K562 (cell line): ENCODE measurements around the gene ANKRD23. TPM values are rescaled to one million over a fixed set of nuclear protein-coding genes. Genes with fewer than 3 reads are reported as not detected.

Experiments
- BHLHE40 ChIP-seq: IDR thresholded peaks from 2 replicates; pipeline ENCODE4 v1.6.1; 2011; ENCODE audit warnings: low read length, improper control_type of control experiment
- CTCF ChIP-seq, 3 experiments: IDR thresholded peaks in 2 of 3; conservative IDR thresholded peaks in 1 of 3; 2 replicates each; pipeline ENCODE4 v1.5.1; 2011 to 2012; ENCODE audit warnings: low read length in 3 of 3, mild to moderate bottlenecking in 3 of 3, control low read depth in 2 of 3, improper control_type of control experiment in 1 of 3, inconsistent platforms in 1 of 3, low read depth in 1 of 3, mixed read lengths in 1 of 3, moderate library complexity in 1 of 3; ENCODE audit not compliant: insufficient read depth in 2 of 3
- GATA2 ChIP-seq: sonication (generic); formaldehyde crosslinking; IDR thresholded peaks from 2 replicates; pipeline ENCODE4 v1.4.0; 2020; ENCODE audit warnings: mild to moderate bottlenecking, missing genetic modification reagents
- MYC ChIP-seq, 2 experiments: fragments of 250-450 bp in 1 of 2; sonication (Bioruptor Pico) in 1 of 2; IDR thresholded peaks; 2 replicates each; pipeline versions ENCODE4 v1.5.1 to v1.6.1; 2012 to 2021; ENCODE audit warnings: low read depth in 2 of 2, borderline replicate concordance in 1 of 2, improper control_type of control experiment in 1 of 2, low read length in 1 of 2, mild to moderate bottlenecking in 1 of 2, moderate library complexity in 1 of 2
- NFIC ChIP-seq: fragments of 450-650 bp; IDR thresholded peaks from 2 replicates; pipeline ENCODE4 v1.6.1; 2017; ENCODE audit warnings: mild to moderate bottlenecking, inconsistent platforms
- REST ChIP-seq, 2 experiments: fragments of 450-650 bp; formaldehyde crosslinking in 1 of 2; IDR thresholded peaks; 2 replicates each; pipeline versions ENCODE4 v1.4.0 to v1.6.1; 2014 to 2020; ENCODE audit warnings: mild to moderate bottlenecking in 2 of 2, borderline replicate concordance in 1 of 2, low read depth in 1 of 2
- ZBTB33 ChIP-seq: sonication (generic); formaldehyde crosslinking; IDR thresholded peaks from 2 replicates; pipeline ENCODE4 v1.8.1; 2023; ENCODE audit warnings: mild to moderate bottlenecking, missing genetic modification reagents
- ZNF696 ChIP-seq: fragments of 250-450 bp; sonication (Bioruptor Pico); conservative IDR thresholded peaks from 2 replicates; pipeline ENCODE4 v1.4.0; 2020; ENCODE audit warnings: mild to moderate bottlenecking, moderate library complexity
- polyA plus RNA-seq, 8 experiments: library from polyadenylated mRNA; depleted of rRNA in 4 of 8; stranded (reverse) in 5 of 8; unstranded in 3 of 8; fragments of >200 nt; fragmentation: Nextera tagmentation in 2 of 8; fragmentation: Illumina TruSeq in 1 of 8; extraction: Ambion mirVana in 2 of 8; extraction: Trizol in 1 of 8; gene quantifications; 2 replicates each; pipeline versions ENCODE4 v1.2.1 to v1.2.3, GENCODE V29; 2011 to 2014; ENCODE audit warnings: inconsistent platforms in 1 of 8, missing spikeins in 1 of 8
- total RNA-seq, 7 experiments: library from RNA; depleted of rRNA in 6 of 7; stranded (reverse); fragments of >200 nt in 6 of 7; fragmentation: Illumina TruSeq in 2 of 7; extraction: Trizol in 2 of 7; gene quantifications; 2 replicates each; pipeline versions ENCODE4 v1.2.1 to v1.2.3, GENCODE V29; 2011 to 2021; ENCODE audit warnings: low replicate concordance in 1 of 7
- TF ChIP-seq, protein P1 (sequence below): fragments of 450-650 bp; IDR thresholded peaks from 2 replicates; pipeline ENCODE4 v1.6.1; 2016; ENCODE audit warnings: missing biosample characterization, missing genetic modification characterization

The ANKRD23 gene
- total and polyA plus RNA-seq, 9 of the 15 experiments (the other 6 are each of a cell fraction or from before 2014, with no cell fraction given): 0.32 to 4.8 (median 2.8) TPM

- TF ChIP-seq REST (IDR thresholded peaks at IDR 0.05; ENCODE audit: borderline replicate concordance): peak; percentile 40; the same call in 1 of the 2 replicates
- no peak for TF ChIP-seq REST (CRISPR knock-in tag; IDR thresholded peaks at IDR 0.05; ENCODE audit: low read depth)
- peak; percentile 16; the same call in 1 of the 2 replicates for TF ChIP-seq NFIC
- TF ChIP-seq GATA2: no peak
- peak; percentile 48; the same call in 1 of the 2 replicates for TF ChIP-seq ZBTB33 (CRISPR knock-in tag)
- TF ChIP-seq CTCF (IDR thresholded peaks at IDR 0.05 in 2 of 3, conservative IDR thresholded peaks at IDR 0.05 in 1 of 3; ENCODE audit: insufficient read depth in 2 of 3, low read depth in 1 of 3, low read length in 3 of 3): peak; percentile 68 to 79 (median 70)
- no peak for TF ChIP-seq ZNF696
- TF ChIP-seq MYC (IDR thresholded peaks at IDR 0.05; ENCODE audit: low read depth, low read length): peak; percentile 33; the same call in 1 of the 2 replicates
- TF ChIP-seq MYC (CRISPR knock-in tag; IDR thresholded peaks at IDR 0.05; ENCODE audit: borderline replicate concordance, low read depth): no peak
- TF ChIP-seq BHLHE40: 0 out of 2 replicates have a peak, but pooled peaks have one; percentile 12
- TF ChIP-seq, protein P1, sequence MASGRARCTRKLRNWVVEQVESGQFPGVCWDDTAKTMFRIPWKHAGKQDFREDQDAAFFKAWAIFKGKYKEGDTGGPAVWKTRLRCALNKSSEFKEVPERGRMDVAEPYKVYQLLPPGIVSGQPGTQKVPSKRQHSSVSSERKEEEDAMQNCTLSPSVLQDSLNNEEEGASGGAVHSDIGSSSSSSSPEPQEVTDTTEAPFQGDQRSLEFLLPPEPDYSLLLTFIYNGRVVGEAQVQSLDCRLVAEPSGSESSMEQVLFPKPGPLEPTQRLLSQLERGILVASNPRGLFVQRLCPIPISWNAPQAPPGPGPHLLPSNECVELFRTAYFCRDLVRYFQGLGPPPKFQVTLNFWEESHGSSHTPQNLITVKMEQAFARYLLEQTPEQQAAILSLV: no peak
Observed at GRCh38 chr2:96801005-96801785, 42.6 kb downstream of the ANKRD23 start (continued).
